ENCODE results near the gene SPTBN2. TPM values are rescaled to one million over a fixed set of nuclear protein-coding genes. Genes with fewer than 3 reads are reported as not detected.

Gene SPTBN2
- total and polyA plus RNA-seq, 2 of the 8 experiments (the other 6 are each of a cell fraction or from before 2014, with no cell fraction given): 19.1 to 69.0 TPM

- TF ChIP-seq CHD7 (IDR thresholded peaks at IDR 0.05; ENCODE audit: insufficient replicate concordance, low read length) (no peak), ATF3 (IDR thresholded peaks at IDR 0.05; ENCODE audit: insufficient read depth, low read depth, low read length) (no peak), GABPA (IDR thresholded peaks at IDR 0.05; ENCODE audit: borderline replicate concordance, insufficient read depth, low read length) (no peak), CHD1 (IDR thresholded peaks at IDR 0.05; ENCODE audit: low read depth, low read length) (no peak), ATF2 (IDR thresholded peaks at IDR 0.05; ENCODE audit: low read length) (no peak), CBX8 (IDR thresholded peaks at IDR 0.05; ENCODE audit: borderline replicate concordance, low read depth, low read length) (no peak), NRF1 (IDR thresholded peaks at IDR 0.05; ENCODE audit: low read depth, low read length) (no peak), ASH2L (IDR thresholded peaks at IDR 0.05; ENCODE audit: low read length) (no peak)
These were observed 7.1 kb downstream of the SPTBN2 start (continued) for GRCh38 chr11:66721939-66722338.

All from H1 (cell line).